HG03378 (cell line): Measurements from ENCODE around the gene CEACAM16.
"Not testable (repeated sequence)": the region's sequence is repeated elsewhere in the genome, so short reads cannot be mapped to it uniquely, and the experiment has no call there.

Experiments
- ATAC-seq: cut with Tn5 transposase; IDR thresholded peaks from one replicate; pipeline ENCODE4 v1.9.1; 2021; ENCODE audit warnings: mild to moderate bottlenecking, moderate library complexity; ENCODE audit not compliant: unreplicated experiment

The CEACAM16 gene

GRCh38 chr19:44677019-44677811 is 21.7 kb upstream of the CEACAM16 start:
- no peak for ATAC-seq

- no peak for ATAC-seq
These were observed 18.4 kb upstream of the CEACAM16 start for GRCh38 chr19:44680536-44680935.

DNA sequence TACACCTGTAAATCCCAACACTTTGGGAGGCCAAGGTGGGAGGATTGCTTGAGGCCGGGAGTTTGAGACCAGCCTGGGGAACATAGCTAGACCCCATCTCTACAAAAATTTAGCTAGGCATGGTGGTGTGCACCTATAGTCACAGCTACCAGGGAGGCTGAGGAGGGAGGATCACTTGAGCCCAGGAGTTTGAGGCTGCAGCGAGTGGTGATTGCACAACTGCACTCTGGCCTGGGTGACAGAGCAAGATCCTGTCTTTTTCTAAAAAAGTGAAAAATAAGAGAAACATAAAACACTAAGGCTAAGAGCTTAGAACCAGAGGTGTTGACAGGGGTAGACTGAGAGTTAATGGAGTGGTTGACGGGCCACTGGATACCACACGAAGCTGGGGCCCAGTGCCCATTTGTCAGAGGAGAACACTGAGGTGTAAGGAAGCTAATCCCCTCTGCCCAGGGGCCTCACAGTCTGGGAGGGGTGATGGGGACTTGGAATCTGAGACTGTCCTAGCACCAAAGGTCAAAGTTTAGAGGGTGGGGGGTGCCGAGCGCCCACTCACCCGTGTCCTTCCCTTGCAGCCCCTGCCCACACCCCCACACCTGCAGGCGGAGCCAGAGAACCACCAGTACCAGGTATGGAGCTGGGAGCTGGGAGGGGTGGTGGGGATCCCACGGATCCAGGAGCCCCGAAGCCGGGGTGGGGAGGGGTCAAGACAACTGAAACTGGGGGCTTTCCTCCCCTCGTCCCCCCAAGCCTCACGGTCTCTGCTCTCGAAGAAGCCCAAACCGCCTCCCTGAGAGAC is 16.8 kb upstream of the CEACAM16 start:
- ATAC-seq: no peak

GRCh38 chr19:44682807-44683206 is 16.1 kb upstream of the CEACAM16 start:
- no peak for ATAC-seq

GRCh38 chr19:44683434-44684210 is 15.3 kb upstream of the CEACAM16 start:
- ATAC-seq: no peak

GRCh38 chr19:44684396-44684795 is 14.6 kb upstream of the CEACAM16 start:
- ATAC-seq: not testable (repeated sequence)

GRCh38 chr19:44684892-44685863 is 13.8 kb upstream of the CEACAM16 start:
- ATAC-seq: no peak

- no peak for ATAC-seq
These were observed 13.1 kb upstream of the CEACAM16 start for GRCh38 chr19:44685877-44686276.

DNA sequence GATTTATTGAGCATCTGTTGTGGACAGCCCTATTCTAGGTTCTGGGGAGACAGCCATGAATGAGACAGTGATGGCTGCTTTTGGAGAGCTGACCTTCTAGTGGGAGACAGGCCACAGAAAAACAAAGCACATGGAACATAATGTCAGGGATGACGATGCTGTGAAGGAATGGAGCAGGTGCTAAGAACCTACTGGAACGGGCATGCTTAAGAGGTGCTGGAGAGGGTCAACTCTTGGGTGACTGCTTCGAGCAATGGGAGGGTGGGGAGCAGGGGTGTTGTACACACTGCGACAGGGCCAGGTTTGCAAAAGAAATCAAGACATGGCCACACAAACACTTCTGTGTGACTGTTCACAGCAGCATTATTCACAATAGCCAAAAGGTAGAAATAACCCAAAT is 12.1 kb upstream of the CEACAM16 start:
- no peak for ATAC-seq

- no peak for ATAC-seq
These were observed 11.1 kb upstream of the CEACAM16 start for GRCh38 chr19:44687888-44688287.

DNA sequence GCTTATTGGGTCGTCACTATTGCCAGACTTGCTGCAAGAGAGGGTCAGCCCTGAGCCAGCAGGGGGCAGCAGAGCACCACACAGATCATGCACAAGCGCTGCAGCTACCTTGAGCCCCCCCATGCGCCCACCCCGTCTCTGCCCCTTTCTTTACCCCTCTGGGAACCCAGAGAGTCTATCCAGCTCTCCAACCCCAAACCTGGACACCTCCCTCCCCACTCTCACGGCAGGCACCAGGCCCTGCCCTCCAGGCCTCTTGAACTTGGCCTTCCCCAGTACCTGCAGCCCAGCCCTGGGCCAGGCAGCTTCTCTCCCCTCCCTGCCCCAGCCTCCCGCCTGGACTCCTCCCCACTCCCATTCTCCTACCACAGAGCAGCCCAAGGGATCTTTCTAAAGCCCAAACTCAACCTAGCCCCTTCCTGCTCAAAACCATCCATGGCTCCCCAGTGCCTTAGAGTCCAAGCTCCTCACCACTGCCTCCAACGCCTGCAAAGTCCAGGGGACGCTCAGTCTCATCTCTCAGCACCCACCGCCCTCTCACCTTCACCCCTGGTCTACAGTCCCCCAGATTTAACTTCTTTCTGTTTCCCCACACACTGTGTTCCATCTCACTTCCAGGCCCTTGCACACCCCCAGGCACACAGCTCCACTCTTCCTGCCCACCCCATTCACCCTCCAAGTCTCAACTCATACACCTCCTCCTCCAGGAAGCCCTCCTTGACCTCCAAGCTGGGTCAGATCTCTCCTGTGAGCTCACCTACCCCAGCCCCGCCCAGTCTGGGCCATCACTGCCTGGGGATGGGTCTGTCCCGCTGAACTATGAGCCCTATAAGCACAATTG is 9.4 kb upstream of the CEACAM16 start:
- no peak for ATAC-seq

- ATAC-seq: no peak
These were observed 8.9 kb upstream of the CEACAM16 start for GRCh38 chr19:44690131-44690440.

DNA sequence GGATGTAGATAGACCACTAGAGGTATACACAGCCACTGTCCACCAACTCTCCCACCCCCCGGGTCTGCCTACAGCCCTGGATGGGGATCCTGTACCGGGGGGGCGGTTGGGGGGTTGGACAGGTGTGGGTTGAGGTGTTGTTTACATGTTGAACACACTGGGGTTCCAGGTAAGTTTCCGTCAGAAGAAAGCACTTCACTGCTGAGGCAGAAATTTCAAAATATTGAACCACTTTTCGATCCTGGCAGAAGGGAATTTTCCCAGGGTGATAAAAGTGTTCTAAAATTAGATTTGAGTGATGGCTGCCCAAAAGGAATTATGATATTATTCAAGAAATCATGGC is 6.6 kb upstream of the CEACAM16 start:
- ATAC-seq: no peak

- ATAC-seq: no peak
These were observed 4.8 kb upstream of the CEACAM16 start for GRCh38 chr19:44694184-44694579.

DNA sequence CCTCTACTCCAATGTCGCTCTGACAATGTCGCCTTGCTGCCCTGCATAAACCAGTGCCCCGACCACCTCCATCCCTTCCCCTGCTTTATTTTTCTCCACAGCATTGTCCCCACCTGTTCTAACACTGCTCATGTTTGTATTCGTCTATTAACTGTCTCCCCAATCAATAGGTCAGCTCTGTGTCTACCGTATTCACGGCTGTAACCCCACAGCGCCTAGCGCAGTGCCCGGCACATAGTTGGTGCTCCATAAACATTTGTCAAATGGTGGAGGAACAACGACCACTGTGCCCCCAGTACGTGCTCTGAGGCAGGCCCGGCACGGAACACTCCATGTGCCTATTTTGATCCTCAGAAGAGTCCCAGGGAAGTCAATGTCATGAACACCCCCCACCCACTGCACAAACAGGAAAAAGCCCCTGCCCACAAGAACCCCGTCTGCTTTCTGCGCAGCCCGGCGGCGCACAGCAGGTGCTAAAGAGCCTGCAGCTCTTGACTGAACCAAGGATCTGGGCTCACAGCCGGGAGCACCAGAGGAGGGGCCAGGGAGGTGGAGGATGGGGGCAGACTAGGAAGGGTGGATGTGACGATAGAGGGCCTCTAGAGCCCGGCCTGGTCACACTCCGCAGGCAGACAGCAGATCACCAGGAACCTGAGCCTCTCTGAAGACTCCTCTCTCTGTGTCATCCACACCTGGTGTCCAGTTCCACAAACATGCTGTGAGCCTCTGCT is 1.8 kb upstream of the CEACAM16 start:
- ATAC-seq: no peak

DNA sequence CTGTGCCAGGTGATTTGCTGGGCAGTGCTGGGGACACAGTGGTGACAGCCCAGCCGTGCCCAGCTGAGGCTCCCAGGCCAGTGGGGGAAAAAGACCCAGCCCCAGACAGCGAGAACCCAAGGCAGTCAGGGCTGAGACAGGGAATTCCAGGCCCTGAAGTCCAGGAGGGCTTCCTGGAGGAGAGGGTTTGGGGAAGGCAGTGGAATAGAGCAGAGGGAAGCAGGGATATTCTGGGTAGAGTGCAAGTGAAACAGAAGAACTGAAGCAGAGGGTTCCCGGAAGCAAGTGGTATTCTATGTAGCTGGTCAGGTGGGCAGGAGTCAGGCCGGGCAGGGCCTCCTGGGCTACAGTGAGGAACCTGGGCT is 1.3 kb upstream of the CEACAM16 start:
- ATAC-seq: no peak

DNA sequence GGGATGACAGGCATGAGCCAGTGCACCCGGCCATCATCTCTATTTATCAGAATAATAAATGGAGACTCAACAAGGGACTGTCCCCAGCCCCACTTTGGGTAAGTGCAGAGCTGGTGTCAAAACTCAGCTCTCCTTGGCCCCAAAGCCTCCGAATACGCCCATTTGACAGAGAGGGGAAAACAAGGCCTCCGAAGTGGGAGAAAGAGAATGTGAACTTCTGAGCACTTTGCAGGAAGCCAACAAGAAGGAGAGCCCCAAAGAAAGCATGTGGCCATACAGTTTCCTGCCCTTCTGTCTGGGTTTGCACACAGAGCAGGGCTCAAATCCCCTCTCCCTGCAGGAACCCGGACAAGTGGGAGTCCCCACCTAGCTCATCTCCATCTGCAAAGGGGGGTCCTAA is 1.6 kb downstream of the CEACAM16 start:
- ATAC-seq: no peak

GRCh38 chr19:44701228-44701627 is 2.3 kb downstream of the CEACAM16 start:
- no peak for ATAC-seq

- no peak for ATAC-seq
These were observed 3.7 kb downstream of the CEACAM16 start for GRCh38 chr19:44702551-44703176.
